Left ventricle myocardium inferior (tissue), 1 donor: ENCODE measurements around the gene CDYL. TPM values are rescaled to one million over a fixed set of nuclear protein-coding genes. Genes with fewer than 3 reads are reported as not detected.

Experiments used
- DNase-seq: peaks from one replicate; pipeline ENCODE4 v3.0.0-alpha.2; 2020
- H3K27ac ChIP-seq: fragments of 200-600 bp; replicated peaks from 2 replicates; pipeline ENCODE4 v1.8.0; 2021
- H3K27me3 ChIP-seq: fragments of 200-600 bp; 2 replicates; pipeline ENCODE4 v1.8.0; 2021; ENCODE audit warnings: low read depth
- H3K36me3 ChIP-seq: fragments of 200-600 bp; 2 replicates; pipeline ENCODE4 v1.8.0; 2021
- H3K4me1 ChIP-seq: fragments of 200-600 bp; 2 replicates; pipeline ENCODE4 v1.8.0; 2021
- H3K4me3 ChIP-seq: fragments of 200-600 bp; 2 replicates; pipeline ENCODE4 v1.8.0; 2021; ENCODE audit warnings: mild to moderate bottlenecking, moderate library complexity
- H3K9me3 ChIP-seq: fragments of 200-600 bp; replicated peaks from 2 replicates; pipeline ENCODE4 v1.8.0; 2021
- CTCF ChIP-seq: fragments of 200-600 bp; IDR thresholded peaks from 2 replicates; pipeline ENCODE4 v1.8.0; 2021; ENCODE audit warnings: antibody characterized with exemption, mild to moderate bottlenecking, borderline replicate concordance
- intact Hi-C: fragments of 100-400 bp; cut with micrococcal nuclease; formaldehyde crosslinking; loops from one replicate; pipeline ENCODE4 v1.11.0; 2022
- total RNA-seq: library from RNA; stranded (reverse); fragmentation: NEBNext Ultra II Directional; extraction: Animal tissue kit (Norgen Biotek cat#: 25700); gene quantifications from one replicate; pipeline ENCODE4 v1.2.1, GENCODE V29; 2021
- donor health status: DM: no; HTN: yes; CAD: no; lungs with severe emphysema.

CDYL gene
- total RNA-seq, 1 donor from 2014 or later: 27.7 TPM

DNA sequence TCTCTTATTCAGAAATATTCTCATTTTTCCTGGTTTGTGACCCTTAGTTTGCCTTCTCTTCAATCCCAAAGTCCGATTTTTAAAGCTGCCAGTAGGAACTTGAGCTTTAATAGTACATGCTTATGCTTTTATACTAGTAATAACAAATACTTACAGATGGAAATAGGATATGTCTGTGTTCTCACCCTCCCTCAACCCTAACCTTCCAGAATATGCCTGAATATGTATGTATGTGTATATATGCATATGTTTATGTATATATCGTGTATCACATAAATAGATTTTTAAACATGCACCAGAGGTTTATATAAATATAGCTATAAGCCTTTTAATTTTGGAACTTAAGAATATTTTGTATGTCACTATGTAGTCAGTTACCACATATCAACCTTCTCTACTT, 38.8 kb downstream of the CDYL start:
- no peak for TF ChIP-seq CTCF
- Histone ChIP-seq H3K27me3 (no peaks in the 10 kb centered on the region), H3K4me1 (peaks cover 37% of the 10 kb centered on the region), H3K9me3 (no peaks in the 10 kb centered on the region), H3K4me3 (no peak overlapping the region), H3K27ac (no peak overlapping the region), H3K36me3 (no peaks in the 10 kb centered on the region)
- intact Hi-C loops: no loop called here
- no peak for DNase-seq

GRCh38 chr6:4815584-4815983, 39.4 kb downstream of the CDYL start:
- intact Hi-C loops: no loop called here
- peaks cover 31% of the 10 kb centered on the region for H3K4me1 ChIP-seq
- H3K27me3 ChIP-seq: no peaks in the 10 kb centered on the region
- DNase-seq: no peak
- H3K4me3 ChIP-seq: no peak overlapping the region
- H3K36me3 ChIP-seq: no peaks in the 10 kb centered on the region
- no peak overlapping the region for H3K27ac ChIP-seq
- TF ChIP-seq CTCF: no peak
- H3K9me3 ChIP-seq: no peaks in the 10 kb centered on the region

- no peak for DNase-seq
- H3K27me3 ChIP-seq: no peaks in the 10 kb centered on the region
- H3K4me1 ChIP-seq: peaks cover 18% of the 10 kb centered on the region
- H3K36me3 ChIP-seq: no peaks in the 10 kb centered on the region
- no peak overlapping the region for H3K4me3 ChIP-seq
- intact Hi-C loops: no loop called here
- no peaks in the 10 kb centered on the region for H3K9me3 ChIP-seq
- no peak for TF ChIP-seq CTCF
- no peak overlapping the region for H3K27ac ChIP-seq
These were observed 40.7 kb downstream of the CDYL start for GRCh38 chr6:4816904-4817303.

- Histone ChIP-seq H3K9me3 (no peaks in the 10 kb centered on the region), H3K27me3 (no peaks in the 10 kb centered on the region), H3K4me1 (peaks cover 14% of the 10 kb centered on the region), H3K36me3 (no peaks in the 10 kb centered on the region), H3K4me3 (no peak overlapping the region), H3K27ac (no peak overlapping the region)
- DNase-seq: no peak
- intact Hi-C loops: no loop called here
- no peak for TF ChIP-seq CTCF
These were observed 41.3 kb downstream of the CDYL start for GRCh38 chr6:4817551-4817950.

- Histone ChIP-seq H3K9me3 (no peaks in the 10 kb centered on the region), H3K4me1 (peaks cover 14% of the 10 kb centered on the region), H3K4me3 (no peak overlapping the region), H3K27ac (no peak overlapping the region), H3K36me3 (no peaks in the 10 kb centered on the region), H3K27me3 (no peaks in the 10 kb centered on the region)
- intact Hi-C loops: no loop called here
- TF ChIP-seq CTCF: no peak
- DNase-seq: no peak
These were observed 42.2 kb downstream of the CDYL start for GRCh38 chr6:4818272-4818938.
